Epithelial cell of prostate (primary cell): ENCODE data around the gene TMEM181.
A peak's percentile ranks its signal among the peaks of the same experiment; 100 is the strongest.
"Not testable (repeated sequence)": the region's sequence is repeated elsewhere in the genome, so short reads cannot be mapped to it uniquely, and the experiment has no call there.

ENCODE experiments used
- DNase-seq: peaks from one replicate; pipeline ENCODE4 v3.0.0-alpha.2; 2011; ENCODE audit warnings: low read depth, low spot score
- H3K27ac ChIP-seq: fragments of 450-650 bp; 2 replicates; pipeline ENCODE4 v1.5.1; 2017; ENCODE audit warnings: mild to moderate bottlenecking

Gene TMEM181, protein sequence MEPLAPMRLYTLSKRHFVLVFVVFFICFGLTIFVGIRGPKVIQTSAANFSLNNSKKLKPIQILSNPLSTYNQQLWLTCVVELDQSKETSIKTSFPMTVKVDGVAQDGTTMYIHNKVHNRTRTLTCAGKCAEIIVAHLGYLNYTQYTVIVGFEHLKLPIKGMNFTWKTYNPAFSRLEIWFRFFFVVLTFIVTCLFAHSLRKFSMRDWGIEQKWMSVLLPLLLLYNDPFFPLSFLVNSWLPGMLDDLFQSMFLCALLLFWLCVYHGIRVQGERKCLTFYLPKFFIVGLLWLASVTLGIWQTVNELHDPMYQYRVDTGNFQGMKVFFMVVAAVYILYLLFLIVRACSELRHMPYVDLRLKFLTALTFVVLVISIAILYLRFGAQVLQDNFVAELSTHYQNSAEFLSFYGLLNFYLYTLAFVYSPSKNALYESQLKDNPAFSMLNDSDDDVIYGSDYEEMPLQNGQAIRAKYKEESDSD

GRCh38 chr6:158559895-158560835 lies at the start of gene TMEM181:
TSS of gene TMEM181 (plus strand) at chr6:158560091. CDS start at chr6:158560225, 134 bp downstream.
- no peak for DNase-seq
- peak within 1 kb of the TSS; percentile 70 for H3K27ac ChIP-seq

- H3K27ac ChIP-seq: no peak overlapping the region
- DNase-seq: no peak
These were observed 47.1 kb upstream of the TMEM181 start for GRCh38 chr6:158512809-158513208.

- DNase-seq: no peak
- no peak overlapping the region for H3K27ac ChIP-seq
These were observed 45.7 kb upstream of the TMEM181 start for GRCh38 chr6:158514176-158514575.

DNA sequence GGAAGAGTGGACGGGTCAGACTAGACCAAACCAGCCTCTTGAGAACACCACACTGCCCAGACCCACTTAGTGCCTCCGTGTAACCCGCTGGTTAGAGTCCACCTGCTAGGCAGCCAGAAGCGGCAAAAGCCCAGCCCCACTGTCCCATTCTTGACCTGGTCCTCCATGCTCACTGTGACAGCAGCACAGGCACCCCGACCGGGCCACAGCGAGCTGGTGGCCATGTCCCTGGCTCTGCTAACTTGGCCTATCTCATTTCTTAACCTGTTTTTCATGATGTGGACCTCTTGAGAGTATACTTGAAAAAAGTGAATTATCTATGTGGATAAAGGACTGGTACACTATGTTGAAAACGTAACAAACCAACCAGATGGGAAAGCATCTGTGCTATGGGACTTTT lies 44.9 kb upstream of the TMEM181 start:
- no peak overlapping the region for H3K27ac ChIP-seq
- no peak for DNase-seq

- H3K27ac ChIP-seq: no peak overlapping the region
- DNase-seq: no peak
These were observed 43.8 kb upstream of the TMEM181 start for GRCh38 chr6:158516098-158516497.

DNA sequence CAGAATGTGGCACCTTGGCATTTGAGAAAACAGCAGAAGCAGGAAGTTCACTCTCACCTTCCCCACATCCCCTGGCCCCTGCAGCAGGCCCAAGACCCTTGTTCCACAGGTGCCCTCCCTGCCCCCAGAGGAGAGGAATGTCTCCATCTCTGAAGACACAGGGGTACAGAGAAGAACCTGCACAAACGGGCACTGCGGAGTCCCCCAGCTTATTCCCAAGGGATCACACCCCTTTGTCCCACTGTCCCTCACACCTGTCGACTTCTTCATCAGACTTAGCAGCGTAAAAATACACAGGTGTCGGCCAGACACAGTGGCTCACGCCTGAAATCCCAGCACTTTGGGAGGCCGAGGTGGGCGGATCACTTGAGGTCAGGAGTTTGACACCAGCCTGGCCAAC lies 42.9 kb upstream of the TMEM181 start:
- no peak overlapping the region for H3K27ac ChIP-seq
- no peak for DNase-seq

- DNase-seq: no peak
- no peak overlapping the region for H3K27ac ChIP-seq
These were observed 42.3 kb upstream of the TMEM181 start for GRCh38 chr6:158517581-158517980.

GRCh38 chr6:158518191-158519127 lies 41.4 kb upstream of the TMEM181 start:
- no peak for DNase-seq
- H3K27ac ChIP-seq: peak overlapping the region; percentile 39

DNA sequence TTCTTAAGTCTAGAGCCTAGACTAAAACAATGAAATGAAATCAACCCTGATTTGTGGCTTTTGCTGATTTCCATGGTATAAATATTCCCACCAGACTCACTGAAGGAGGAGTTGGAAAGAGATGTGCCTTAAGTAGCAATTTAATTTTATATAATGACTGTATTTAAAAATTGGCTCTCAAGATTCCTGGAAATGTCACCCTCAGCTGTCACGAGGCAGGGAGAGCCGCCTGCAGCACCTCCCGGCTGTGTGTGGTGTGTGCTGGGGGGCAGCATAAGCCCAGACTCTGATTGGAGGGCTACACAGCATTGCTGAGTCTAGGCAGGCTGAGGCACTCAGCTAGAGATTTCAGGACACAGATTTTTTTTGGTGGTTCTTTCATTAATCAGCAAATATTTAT lies 40.6 kb upstream of the TMEM181 start:
- no peak for DNase-seq
- no peak overlapping the region for H3K27ac ChIP-seq

GRCh38 chr6:158519761-158520160 lies 40.1 kb upstream of the TMEM181 start:
- no peak for DNase-seq

DNA sequence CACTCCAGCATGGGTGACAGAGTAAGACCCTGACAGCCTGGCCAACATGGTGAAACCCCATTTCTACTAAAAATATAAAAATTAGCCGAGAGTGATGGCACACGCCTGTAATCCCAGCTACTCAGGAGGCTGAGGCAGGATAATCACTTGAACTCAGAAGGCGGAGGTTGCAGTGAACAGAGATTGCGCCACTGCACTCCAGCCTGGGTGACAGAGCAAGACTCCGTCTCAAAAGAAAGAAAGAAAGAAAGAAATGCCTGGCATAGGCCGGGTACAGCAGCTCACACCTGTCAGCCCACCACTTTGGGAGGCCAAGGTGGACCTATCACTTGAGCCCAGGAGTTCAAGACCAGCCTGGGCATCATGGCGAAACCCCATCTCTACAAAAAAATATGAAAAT lies 38.9 kb upstream of the TMEM181 start:
- DNase-seq, H3K27ac ChIP-seq: not testable (repeated sequence)

More at GRCh38 chr6:158519761-158520160, 40.1 kb upstream of the TMEM181 start:
- no peak overlapping the region for H3K27ac ChIP-seq

DNA sequence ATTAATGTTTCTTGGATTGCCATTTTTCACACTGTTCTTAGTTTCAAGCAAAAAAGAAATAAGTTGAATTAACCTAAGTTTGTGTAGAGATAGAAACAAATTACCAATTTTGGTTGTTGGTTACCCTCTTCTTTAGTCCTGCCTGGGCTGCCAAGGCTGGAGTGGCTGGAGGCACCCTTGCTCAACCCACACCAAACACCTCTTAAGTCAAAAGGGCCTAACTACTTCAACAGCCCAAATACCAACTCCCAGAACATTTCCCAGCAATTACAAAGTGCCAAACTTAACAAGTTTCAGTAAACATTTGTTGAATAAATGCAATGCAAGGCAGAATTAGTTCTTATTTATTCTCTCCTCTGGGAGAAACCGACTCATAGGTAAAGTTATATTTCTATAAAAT lies 38.1 kb upstream of the TMEM181 start:
- DNase-seq: no peak
- H3K27ac ChIP-seq: no peak overlapping the region

DNA sequence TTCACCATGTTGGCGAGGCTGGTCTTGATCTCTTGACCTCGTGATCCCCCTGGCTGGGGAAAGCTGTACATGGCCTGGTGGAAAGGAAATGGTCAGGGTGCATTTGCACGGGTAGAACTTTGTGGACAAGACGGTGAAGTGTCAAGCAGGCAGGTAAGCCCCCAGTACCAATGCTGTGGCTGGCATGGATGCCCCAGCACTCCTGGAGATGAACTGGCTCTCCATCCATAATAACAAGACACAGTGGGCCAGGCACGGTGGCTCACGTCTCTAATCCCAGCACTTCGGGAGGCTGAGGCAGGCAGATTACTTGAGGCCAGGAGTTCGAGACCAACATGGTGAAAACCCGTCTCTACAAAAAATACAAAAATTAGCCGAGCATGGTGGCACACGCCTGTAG lies 37.3 kb upstream of the TMEM181 start:
- H3K27ac ChIP-seq: no peak overlapping the region
- DNase-seq: no peak

- no peak overlapping the region for H3K27ac ChIP-seq
- no peak for DNase-seq
These were observed 35.6 kb upstream of the TMEM181 start for GRCh38 chr6:158524311-158524710.

DNA sequence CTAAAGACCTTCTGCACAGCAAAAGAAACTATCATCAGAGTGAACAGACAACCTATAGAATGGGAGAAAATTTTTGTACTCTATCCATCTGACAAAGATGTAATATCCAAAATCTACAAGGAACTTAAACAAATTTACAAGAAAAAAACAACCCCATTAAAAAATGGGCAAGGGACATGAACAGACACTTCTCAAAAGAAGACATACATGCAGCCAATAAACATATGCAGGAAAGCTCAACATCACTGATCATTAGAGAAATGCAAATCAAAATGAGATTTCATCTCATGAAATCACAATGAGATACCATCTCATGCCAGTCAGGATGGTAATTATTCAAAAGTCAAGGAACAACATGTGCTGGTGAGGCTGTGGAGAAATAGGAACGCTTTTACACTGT lies 32.0 kb upstream of the TMEM181 start:
- DNase-seq, H3K27ac ChIP-seq: not testable (repeated sequence)

- H3K27ac ChIP-seq: no peak overlapping the region
- no peak for DNase-seq
These were observed 31.1 kb upstream of the TMEM181 start for GRCh38 chr6:158528826-158529225.

- DNase-seq: no peak
- no peak overlapping the region for H3K27ac ChIP-seq
These were observed 30.3 kb upstream of the TMEM181 start for GRCh38 chr6:158529629-158530028.

- no peak for DNase-seq
These were observed 28.3 kb upstream of the TMEM181 start for GRCh38 chr6:158531566-158531965.

GRCh38 chr6:158531970-158532369 lies 27.9 kb upstream of the TMEM181 start:
- no peak for DNase-seq
- H3K27ac ChIP-seq: no peak overlapping the region

More at GRCh38 chr6:158531566-158531965, 28.3 kb upstream of the TMEM181 start:
- H3K27ac ChIP-seq: no peak overlapping the region
